Smooth muscle cell (in vitro differentiated cells): Measurements from ENCODE around the gene PSME3IP1. TPM values are rescaled to one million over a fixed set of nuclear protein-coding genes. Genes with fewer than 3 reads are reported as not detected.

Source experiments
- DNase-seq: peaks from one replicate; lab custom pipeline; 2025; ENCODE audit not compliant: unreplicated experiment; lab: John Stamatoyannopoulos, UW
- H2AFZ ChIP-seq: fragments of 200-600 bp; sonication (generic); 2 replicates; pipeline ENCODE4 v1.6.0; 2016; ENCODE audit warnings: antibody characterized with exemption, low read depth, mild to moderate bottlenecking
- H3F3A ChIP-seq: fragments of 200-600 bp; sonication (generic); 2 replicates; pipeline ENCODE4 v1.6.0; 2017; ENCODE audit warnings: antibody characterized with exemption, low read depth
- H3K27ac ChIP-seq: fragments of 200-600 bp; sonication (generic); 2 replicates; pipeline ENCODE4 v1.5.1; 2016; ENCODE audit warnings: low read depth, mild to moderate bottlenecking
- H3K27me3 ChIP-seq: fragments of 200-600 bp; sonication (generic); 2 replicates; pipeline ENCODE4 v1.6.1; 2016; ENCODE audit warnings: low read depth, mild to moderate bottlenecking
- H3K36me3 ChIP-seq: fragments of 200-600 bp; sonication (generic); 2 replicates; pipeline ENCODE4 v1.5.1; 2016; ENCODE audit warnings: low read depth
- H3K4me1 ChIP-seq: fragments of 200-600 bp; sonication (generic); 2 replicates; pipeline ENCODE4 v1.5.1; 2016; ENCODE audit warnings: low read depth
- H3K4me2 ChIP-seq: fragments of 200-600 bp; sonication (generic); 2 replicates; pipeline ENCODE4 v1.6.0; 2016; ENCODE audit warnings: mild to moderate bottlenecking
- H3K4me3 ChIP-seq: fragments of 200-600 bp; sonication (generic); 2 replicates; pipeline ENCODE4 v1.5.1; 2016; ENCODE audit warnings: mild to moderate bottlenecking
- H3K79me2 ChIP-seq: fragments of 200-600 bp; sonication (generic); 2 replicates; pipeline ENCODE4 v1.6.0; 2016; ENCODE audit warnings: low read depth, mild to moderate bottlenecking
- H3K9ac ChIP-seq: fragments of 200-600 bp; sonication (generic); 2 replicates; pipeline ENCODE4 v1.6.0; 2016; ENCODE audit warnings: low read depth
- H3K9me3 ChIP-seq: fragments of 200-600 bp; sonication (generic); replicated peaks from 2 replicates; pipeline ENCODE4 v1.5.1; 2016; ENCODE audit warnings: low read depth
- H4K20me1 ChIP-seq: fragments of 200-600 bp; sonication (generic); 2 replicates; pipeline ENCODE4 v1.6.0; 2016; ENCODE audit warnings: low read depth
- WGBS: methylation state at CpG from one replicate; pipeline ENCODE4 v1.1.7; 2016; ENCODE audit warnings: low lambda C conversion rate; 5-methylcytosine and 5-hydroxymethylcytosine counted together
- polyA plus RNA-seq: library from polyadenylated mRNA; unstranded; fragments of >200 nt; fragmentation: Nextera tagmentation; extraction: Ambion mirVana; gene quantifications from 2 replicates; pipeline ENCODE4 v1.2.1, GENCODE V29; 2016
- total RNA-seq: library from RNA; depleted of rRNA; stranded (reverse); fragments of >200 nt; gene quantifications from 2 replicates; pipeline ENCODE4 v1.2.3, GENCODE V29; 2014
- TF ChIP-seq, protein P1 (sequence below): fragments of 200-600 bp; sonication (generic); IDR thresholded peaks from 2 replicates; pipeline ENCODE4 v1.5.1; 2017; ENCODE audit warnings: borderline replicate concordance, mild to moderate bottlenecking, antibody characterized with exemption; ENCODE audit not compliant: insufficient read depth, poor library complexity, severe bottlenecking

Gene PSME3IP1
- total and polyA plus RNA-seq, 2 experiments from 2014 or later = 58.1 to 104 TPM

DNA sequence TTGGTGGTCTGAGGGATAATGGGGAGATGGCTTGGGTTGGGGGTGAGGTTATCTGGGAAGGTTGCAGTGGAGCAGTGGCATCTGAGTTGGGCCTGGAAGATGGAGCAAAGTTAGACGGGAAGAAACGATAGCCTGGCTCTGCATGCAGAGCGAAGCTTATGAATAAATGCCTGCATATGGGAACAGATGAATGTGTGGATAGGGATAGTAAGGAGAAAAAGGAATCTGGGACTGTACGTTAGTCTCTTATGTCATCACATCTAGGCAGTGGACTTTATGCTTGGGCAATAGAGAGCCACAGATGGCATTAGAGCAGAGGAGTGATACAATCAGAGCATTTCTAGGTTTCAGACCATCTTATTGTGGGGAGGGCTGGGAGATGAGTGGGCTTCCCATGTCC lies 60.5 kb downstream of the PSME3IP1 start:
- H3K27ac ChIP-seq = no peak overlapping the region
- H3K4me3 ChIP-seq = no peak overlapping the region
- no peaks in the 10 kb centered on the region for H3K4me1 ChIP-seq
- TF ChIP-seq, protein P1, sequence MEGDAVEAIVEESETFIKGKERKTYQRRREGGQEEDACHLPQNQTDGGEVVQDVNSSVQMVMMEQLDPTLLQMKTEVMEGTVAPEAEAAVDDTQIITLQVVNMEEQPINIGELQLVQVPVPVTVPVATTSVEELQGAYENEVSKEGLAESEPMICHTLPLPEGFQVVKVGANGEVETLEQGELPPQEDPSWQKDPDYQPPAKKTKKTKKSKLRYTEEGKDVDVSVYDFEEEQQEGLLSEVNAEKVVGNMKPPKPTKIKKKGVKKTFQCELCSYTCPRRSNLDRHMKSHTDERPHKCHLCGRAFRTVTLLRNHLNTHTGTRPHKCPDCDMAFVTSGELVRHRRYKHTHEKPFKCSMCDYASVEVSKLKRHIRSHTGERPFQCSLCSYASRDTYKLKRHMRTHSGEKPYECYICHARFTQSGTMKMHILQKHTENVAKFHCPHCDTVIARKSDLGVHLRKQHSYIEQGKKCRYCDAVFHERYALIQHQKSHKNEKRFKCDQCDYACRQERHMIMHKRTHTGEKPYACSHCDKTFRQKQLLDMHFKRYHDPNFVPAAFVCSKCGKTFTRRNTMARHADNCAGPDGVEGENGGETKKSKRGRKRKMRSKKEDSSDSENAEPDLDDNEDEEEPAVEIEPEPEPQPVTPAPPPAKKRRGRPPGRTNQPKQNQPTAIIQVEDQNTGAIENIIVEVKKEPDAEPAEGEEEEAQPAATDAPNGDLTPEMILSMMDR = no peak
- no peak for DNase-seq
- no peaks in the 10 kb centered on the region for H3F3A ChIP-seq
- WGBS = 98% methylated on average over 4 of the region's 4 CpGs
- no peaks in the 10 kb centered on the region for H3K9me3 ChIP-seq
- no peak overlapping the region for H3K9ac ChIP-seq
- H3K36me3 ChIP-seq = no peaks in the 10 kb centered on the region
- H3K4me2 ChIP-seq = no peak overlapping the region
- H4K20me1 ChIP-seq = no peaks in the 10 kb centered on the region
- no peak overlapping the region for H2AFZ ChIP-seq
- H3K27me3 ChIP-seq = no peaks in the 10 kb centered on the region
- H3K79me2 ChIP-seq = no peaks in the 10 kb centered on the region

DNA sequence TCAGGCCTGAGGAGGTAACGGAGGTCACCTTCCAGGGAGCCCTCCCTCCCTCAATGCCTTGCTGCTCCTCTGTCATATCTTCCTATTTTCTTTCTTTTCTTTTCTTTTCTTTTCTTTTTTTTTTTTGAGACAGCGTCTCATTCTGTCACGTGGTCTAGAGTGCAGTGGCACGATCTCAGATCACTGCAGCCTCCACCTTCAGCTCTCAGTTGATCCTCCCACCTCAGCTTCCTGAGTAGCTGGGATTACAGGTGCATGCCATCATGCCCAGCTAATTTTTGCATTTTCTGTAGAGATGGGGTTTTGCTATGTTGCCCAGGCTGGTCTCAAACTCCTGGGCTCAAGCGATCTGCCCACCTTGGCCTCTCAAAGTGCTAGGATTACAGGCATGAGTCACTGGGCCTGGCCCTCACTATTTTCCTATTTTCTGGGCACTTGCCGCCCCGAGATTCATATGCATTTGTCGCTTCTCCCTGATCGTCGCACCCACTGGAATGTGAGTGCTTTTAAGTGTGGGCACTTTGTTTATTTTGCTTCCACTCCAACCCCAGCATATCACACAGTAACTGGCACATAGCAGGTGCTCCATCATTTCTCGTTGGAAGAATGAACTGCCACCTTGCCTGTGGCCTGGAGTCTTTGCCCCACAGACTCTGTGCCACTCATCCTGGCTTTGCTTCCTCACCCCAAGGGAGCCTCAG lies 61.7 kb downstream of the PSME3IP1 start:
- H3K9ac ChIP-seq = no peak overlapping the region
- no peak for DNase-seq
- no peaks in the 10 kb centered on the region for H3K36me3 ChIP-seq
- no peak overlapping the region for H3K27ac ChIP-seq
- H3K4me2 ChIP-seq = no peak overlapping the region
- H3K27me3 ChIP-seq = no peaks in the 10 kb centered on the region
- H2AFZ ChIP-seq = no peak overlapping the region
- no peaks in the 10 kb centered on the region for H3K79me2 ChIP-seq
- no peaks in the 10 kb centered on the region for H3F3A ChIP-seq
- TF ChIP-seq, protein P1 = no peak
- no peak overlapping the region for H3K4me3 ChIP-seq
- no peaks in the 10 kb centered on the region for H3K9me3 ChIP-seq
- 92% methylated on average over 9 of the region's 11 CpGs for WGBS
- H4K20me1 ChIP-seq = no peaks in the 10 kb centered on the region
- no peaks in the 10 kb centered on the region for H3K4me1 ChIP-seq

DNA sequence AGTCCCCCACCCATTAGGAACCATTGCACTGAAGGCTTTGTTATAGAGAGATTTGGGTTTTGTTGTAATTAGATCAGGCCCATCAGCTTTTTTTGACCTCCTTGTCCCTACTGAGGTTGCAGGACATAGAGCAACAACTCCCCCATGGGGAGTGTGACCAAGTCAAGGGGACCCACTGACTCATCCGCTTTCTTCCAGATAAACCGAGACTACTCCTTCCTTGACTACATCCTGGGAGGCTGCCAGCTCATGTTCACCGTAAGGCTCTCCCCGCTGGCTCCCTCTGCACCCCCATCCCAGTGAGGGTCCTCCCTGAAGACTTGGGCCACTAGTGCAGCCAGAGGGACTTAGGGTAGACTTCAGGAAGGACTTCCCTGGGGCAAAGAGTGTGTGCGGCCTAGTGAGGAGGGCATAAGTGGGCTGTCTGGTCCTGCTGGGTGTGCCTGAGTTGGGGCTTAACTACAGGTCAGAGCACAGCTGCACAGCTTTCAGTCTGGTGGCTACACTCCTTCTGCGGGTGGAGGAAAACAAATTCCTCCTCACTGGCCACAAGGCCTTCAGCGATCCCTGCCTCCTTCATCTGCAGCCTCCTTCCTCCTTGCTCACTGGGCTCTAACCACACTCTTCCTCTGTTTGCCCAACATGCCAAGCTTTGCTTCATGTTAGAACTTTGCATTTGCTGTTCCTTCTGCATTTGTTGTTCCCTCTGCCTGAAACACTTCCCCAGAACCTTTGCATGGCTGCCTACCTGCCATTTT lies 62.4 kb downstream of the PSME3IP1 start:
- Histone ChIP-seq H3K79me2 (no peaks in the 10 kb centered on the region), H3K27ac (no peak overlapping the region), H3F3A (no peaks in the 10 kb centered on the region), H3K4me2 (no peak overlapping the region), H3K9me3 (no peaks in the 10 kb centered on the region), H3K4me1 (no peaks in the 10 kb centered on the region), H3K36me3 (no peaks in the 10 kb centered on the region), H3K9ac (no peak overlapping the region), H4K20me1 (no peaks in the 10 kb centered on the region), H3K4me3 (no peak overlapping the region), H2AFZ (no peak overlapping the region), H3K27me3 (no peaks in the 10 kb centered on the region)
- WGBS = 94% methylated on average over 7 of the region's 7 CpGs
- no peak for DNase-seq
- TF ChIP-seq, protein P1 = no peak
